ENCODE measurements around the gene POP4.
"Not testable (repeated sequence)": the region's sequence is repeated elsewhere in the genome, so short reads cannot be mapped to it uniquely, and the experiment has no call there.

POP4 gene, protein sequence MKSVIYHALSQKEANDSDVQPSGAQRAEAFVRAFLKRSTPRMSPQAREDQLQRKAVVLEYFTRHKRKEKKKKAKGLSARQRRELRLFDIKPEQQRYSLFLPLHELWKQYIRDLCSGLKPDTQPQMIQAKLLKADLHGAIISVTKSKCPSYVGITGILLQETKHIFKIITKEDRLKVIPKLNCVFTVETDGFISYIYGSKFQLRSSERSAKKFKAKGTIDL
- total RNA-seq: 40.5 to 76.5 (median 60.0) reads per million in 4 experiments

DNA sequence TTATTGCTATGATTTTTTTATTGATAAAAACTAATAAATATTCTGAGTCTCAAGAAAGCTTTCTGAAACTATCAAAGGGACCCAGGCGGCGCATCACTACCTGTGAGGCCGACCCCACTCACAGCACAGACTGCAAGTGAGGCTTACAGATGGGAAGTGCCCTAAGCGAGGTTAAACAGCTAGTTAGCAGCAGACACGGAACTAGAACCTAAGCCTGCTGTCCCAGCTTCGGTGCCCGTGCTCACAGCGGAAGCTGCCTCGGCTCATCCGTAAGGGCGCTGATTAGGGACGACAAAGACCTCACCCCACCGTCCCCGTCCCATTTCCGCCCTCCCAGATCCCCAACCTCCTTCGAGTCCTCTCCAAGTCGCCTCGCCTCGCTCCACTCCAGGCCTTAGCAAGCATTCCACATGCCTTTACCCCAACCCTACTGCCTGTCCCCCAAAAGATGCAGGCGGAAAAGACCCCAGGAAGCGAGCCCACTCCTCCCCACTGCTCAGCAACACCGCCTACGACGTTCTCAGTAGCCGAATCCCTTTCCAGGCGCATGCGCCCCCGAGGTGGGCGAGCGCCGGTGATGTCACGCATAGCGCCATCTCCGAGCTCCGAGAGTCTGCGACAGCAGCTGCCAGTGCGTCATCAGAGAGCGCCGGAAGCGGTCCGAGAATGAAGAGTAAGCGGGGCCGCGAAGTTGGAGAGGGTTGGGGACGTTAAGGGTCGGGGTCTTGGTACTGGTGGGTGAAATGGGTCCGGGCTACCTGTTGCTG, at the start of gene POP4:
Gene POP4, plus strand, starts transcription at position 631 of the 767 bp plus-strand sequence. Its CDS starts 36 bp downstream, at position 667.
- peak; percentile 96 for DNase-seq

DNA sequence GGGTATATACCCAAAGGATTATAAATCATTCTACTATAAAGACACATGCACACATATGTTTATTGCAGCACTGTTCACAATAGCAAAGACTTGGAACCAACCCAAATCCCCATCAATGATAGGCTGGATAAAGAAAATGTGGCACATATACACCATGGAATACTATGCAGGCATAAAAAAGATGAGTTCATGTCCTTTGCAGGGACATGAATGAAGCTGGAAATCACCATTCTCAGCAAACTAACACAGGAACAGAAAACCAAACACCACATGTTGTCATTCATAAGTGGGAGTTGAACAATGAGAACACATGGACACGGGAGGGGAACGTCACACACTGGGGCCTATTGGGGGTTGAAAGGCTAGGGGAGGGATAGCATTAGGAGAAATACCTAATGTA, 47.0 kb upstream of the POP4 start:
- DNase-seq: not testable (repeated sequence)

DNA sequence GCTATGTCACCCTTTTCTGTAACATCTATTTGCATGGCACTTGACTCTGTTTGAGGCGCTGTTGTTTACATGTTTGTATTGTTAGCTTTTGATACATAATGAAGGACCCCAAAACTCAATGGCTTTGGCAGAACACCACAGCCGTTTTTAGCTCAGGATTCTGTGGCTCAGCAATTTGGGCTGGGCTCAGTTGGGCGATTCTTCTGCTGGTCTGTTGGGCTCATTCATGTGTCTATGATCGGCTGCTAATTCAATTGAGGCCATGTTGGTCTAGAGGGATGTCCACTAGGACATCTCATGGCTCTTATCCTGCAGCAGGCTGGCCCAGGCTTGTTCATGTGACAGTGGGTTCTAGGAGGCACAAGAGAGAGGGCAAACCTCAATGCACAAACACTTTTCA, 46.3 kb upstream of the POP4 start:
- no peak for DNase-seq

DNA sequence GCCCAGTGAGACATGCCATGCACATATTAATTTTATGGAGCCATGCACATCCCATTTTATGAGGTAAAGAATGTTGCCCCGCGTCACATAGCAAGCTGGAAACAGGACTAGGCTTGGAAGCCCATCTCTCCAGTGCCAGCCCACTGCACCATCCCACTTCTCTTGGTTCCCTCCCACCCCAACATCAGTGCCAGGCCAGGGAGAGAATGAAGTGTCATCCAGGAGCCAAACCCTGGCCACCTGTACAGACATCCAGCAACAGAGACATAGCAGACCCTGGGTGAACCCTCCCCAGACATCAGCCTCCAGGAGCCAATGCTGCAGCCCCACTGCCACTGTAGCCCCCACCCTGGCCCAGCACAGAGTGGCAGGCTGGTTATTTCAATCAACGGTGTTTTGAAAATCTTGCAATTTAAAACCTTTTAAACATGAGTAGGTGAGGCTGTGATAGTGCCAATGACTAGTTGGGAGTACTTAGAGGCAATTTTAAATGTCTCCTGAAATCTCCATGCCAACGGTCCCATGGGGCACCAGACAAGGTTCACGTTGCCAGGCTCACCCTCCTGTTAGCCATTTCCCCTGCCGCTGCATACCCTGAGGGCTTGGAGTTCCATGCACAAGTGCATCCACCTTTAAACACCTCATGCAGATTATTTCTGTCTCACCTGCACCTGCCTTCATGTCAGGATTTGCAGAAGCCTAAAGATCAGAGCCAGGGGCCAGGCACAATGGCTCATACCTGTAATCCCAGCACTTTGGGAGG, 45.6 kb upstream of the POP4 start:
- no peak for DNase-seq

DNA sequence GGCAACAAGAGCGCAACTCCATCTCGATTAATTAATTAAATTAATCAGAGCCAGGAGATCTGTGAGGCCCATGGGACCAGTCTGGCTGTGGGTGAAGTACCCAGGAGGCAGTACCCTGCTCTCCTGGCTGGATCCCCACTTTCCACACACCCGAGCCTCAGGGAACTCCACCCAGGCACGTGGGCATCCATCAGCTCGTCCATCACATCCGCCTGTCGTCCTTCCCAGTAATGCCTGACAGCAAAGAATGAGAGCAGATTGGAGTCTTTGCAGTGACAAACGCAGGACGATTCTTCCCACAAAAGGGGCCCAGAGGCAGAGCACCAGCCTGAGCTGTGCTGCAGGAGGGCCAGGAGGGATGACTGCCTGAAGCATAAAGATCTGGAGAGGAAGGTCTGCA, 44.5 kb upstream of the POP4 start:
- no peak for DNase-seq

DNA sequence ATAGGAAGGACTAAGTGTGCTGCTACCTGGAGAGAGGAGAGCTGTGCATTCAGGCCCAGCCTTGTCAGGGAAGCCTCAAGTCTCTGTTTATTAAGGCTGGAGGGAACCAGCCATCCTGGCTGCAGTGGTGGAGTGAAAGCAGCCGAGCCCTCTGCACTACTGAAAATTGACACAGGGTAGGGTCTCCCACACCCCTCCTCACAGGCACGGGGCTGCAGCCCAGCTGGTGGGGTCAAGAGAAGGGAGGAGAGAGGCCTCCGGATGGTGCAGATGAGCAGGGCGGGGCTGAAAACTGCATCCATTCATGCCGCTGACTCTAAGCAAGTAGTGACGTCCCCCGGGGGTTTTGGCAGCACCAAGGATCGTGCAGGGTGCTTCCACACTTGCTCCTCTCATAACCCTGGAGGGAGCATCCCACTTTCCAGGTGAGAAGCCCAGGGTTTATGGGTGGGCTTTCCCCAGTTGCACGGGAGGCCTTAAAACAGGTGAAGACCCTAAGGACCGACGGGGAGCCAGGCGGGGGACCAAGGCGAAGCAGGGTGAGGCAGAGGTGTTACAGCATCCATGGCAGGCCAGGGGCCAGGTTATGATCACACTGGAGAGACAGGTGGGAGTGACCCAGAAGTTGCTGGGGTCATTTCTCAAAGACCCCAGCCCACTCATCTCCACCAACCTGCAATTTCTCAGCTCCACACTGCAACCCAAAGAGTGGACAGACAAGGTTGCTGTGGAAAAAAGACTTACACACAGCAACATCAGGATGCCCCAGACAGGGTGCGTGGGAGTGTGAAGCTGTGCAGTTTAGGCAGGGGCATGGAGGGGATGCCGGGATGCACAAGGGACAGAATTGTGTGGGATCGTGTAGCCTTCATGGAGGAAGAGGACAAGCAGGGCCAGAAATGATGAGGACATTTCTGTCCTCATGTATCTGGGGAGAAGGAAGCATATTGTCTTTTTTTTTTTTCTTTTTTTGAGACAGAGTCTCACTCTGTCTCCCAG, 43.5 kb upstream of the POP4 start:
- no peak for DNase-seq

DNA sequence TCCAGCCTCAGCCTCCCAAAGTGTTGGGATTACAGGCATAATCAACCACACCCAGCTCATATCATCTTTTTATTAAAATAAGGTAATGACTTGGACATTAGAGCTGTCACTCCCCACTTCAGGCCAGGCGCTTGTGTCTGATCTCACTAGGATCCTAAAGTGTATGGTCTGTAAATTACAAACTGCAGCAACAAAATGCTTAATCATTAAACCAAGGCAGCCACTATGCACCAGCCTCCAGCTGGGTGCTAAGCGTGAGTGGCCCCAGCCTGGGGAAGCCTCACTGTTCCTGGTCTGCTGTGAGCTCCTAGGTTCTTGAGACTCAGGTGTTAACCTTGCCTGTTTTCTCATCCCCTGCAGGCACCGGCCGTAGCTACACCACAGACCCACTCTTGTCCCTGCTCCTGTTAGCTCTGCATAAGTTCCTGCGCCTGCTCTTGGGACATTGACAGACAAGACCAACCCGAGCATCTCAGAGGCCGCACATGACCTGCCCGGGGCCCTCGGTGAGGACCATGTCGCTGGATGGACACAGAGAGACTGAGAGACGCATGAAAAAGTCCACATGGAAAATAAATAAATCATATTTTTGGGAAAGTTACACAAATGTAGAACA, 42.5 kb upstream of the POP4 start:
- DNase-seq: no peak

DNA sequence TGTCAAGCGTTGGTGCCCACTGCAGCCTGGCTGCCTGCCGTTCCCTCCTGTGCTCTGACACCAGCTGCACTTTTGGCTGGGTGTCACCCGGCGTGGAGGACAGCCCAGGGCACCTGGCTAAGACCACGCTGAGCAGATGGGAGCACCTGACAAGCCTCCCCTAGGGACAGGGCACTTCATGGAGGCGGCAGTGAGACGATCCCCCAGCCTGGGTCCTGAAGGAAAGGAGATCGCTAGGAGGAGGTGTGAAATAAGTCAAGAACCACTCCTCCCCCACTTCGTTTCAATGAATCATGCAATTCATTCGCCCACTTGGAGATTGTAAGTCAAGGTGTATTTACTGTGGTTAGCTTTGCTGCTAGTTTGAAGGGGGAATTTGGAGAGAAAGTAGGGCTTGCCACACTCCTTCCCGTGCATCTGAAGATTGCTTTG, 41.5 kb upstream of the POP4 start:
- no peak for DNase-seq

DNA sequence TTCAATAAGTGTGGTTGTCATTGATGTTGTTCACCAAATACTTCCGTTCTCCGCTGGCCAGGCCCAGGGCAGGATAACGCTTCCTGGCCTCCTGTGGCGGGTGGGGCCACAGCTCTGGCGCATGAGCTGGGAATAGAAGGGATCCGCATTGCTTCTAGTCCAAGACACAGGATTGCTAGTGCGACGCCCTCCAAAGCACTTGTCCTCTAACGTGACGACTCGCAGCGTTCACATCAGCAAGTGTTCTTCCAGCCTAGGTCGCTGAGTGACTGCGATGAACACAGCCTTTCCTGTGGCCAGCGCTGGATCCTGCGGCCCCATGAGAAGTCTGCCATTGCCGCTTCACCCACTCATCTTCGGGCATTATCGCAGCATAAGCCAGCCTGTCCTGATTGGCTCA, 40.9 kb upstream of the POP4 start:
- no peak for DNase-seq

DNA sequence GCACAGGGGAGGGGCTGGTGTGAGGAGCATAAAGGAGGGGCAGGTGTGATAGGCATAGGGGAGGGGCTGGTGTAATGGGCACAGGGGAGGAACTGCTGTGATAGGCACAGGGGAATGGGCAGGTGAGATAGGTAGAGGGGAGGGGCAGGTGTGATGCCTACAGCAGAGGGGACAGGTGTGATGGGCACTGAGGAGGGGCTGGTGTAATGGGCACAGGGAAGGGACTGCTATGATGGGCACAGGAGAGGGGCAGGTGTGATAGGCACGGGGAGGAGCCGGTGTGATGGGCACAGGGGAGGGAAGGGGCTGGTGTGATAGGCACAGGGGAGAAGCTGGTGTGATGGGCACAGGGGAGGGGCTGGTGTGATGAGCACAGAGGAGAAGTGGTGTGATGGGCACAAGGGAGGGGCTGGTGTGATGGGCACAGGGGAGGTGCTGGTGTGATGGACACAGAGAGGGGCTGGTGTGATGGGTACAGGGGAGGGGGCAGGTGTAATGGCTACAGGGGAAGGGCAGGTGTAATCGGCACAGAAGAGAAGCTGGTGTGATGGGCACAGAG, 39.5 kb upstream of the POP4 start:
- no peak for DNase-seq

DNA sequence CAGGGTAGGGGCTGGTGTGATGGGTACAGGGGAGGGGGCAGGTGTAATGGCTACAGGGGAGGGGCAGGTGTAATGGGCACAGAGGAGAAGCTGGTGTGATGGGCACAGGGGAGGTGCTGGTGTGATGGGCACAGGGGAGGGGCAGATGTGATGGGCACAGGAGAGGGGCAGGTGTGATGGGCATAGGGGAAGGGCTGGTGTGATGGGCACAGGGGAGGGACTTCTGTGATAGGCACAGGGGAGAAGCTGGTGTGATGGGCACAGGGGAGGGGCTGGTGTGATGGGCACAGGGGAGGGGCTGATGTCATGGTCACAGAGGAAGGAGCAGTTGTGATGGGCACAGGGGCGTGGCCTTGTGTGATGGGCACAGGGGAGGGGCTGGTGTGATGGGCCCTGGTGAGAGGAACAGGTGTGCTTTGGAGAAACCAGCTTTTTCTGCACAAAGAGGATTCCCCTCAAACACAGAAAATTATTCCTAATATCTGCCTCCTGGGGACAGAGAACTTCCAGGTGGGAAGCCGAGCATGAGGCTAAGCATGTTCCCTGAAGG, 38.6 kb upstream of the POP4 start:
- no peak for DNase-seq

DNA sequence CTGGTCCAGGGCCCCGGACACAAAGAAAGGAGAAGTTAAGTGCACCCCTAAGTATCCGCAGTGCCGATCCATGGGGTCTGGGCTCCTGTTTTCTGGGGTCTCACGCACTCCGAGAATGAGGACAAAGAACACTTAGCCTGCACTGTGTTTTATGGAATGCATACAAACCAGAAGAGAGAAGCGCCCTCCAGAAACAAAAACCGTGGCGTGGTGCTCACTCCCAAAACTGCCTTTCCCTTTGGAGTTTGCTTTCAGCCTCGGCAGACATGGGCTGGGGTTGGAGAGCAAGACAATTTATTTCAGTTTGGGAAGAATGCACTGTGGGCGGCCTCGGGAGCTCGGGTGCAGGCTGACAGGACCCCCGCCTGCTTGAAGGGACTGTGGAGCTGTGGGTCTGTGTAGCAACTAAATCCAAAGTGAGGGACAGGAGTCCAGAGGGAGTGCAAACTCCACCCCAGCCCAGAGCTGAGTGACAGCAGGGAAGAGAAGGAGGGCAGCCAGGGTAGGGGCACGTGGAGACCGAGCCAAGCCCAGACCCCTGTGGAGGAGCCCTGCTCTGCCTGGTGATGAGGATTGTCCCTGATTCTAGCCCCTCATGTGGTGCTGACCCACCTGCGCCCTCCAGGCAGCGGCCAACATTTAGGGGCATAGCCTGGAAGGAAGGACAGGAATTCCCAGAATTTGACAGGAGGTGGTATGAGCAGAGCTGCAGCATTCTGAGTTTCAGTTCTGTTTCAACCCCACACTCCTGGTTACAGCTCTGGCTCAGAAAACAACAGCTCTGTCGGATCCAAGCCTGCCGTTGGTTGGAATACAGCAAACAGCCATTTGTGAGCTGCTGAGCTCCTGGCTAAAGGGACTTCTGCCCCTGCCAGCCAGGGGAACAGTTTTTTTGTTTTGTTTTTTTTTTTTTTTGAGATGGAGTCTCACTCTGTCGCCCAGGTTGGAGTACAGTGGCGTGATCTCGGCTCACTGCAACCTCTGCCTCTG, 37.8 kb upstream of the POP4 start:
- DNase-seq: no peak

DNA sequence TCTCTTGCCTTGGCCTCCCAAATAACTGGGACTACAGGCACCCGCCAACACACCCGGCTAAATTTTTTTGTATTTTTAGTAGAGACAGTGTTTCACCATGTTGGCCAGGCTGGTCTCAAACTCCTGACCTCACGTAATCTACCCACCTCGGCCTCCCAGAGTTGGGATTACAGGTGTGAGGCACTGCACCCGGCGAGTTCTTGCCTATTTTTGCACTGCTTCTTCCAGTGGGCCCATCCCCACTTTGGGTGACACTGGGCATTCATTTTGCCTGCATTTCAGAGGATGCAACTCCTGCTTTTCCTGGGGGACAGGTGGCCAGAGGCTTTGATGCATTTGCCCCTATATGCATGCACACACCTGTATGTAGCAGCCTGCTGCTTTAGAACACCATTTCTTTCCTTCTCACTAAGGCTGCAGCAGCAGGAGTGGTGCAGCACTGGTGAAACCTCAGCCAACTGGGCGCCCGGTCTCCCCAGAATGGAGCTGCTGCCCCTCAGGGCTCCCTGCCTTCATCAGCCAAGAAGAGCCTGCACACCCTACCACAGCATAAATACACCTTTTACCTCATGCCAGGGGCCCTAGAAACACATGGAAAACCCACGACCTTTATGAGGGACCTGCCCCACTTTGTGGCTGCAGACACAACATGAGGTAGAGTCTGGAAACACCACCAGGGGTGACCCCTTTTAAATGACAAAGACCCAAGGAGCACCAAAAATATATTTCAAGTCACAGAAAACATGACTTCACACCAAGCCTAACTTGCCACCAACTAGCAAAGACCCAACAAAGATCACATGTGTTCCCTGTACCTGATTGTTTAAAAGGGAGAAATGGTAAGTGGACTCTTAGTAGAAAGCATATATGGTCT, 36.8 kb upstream of the POP4 start:
- no peak for DNase-seq

DNA sequence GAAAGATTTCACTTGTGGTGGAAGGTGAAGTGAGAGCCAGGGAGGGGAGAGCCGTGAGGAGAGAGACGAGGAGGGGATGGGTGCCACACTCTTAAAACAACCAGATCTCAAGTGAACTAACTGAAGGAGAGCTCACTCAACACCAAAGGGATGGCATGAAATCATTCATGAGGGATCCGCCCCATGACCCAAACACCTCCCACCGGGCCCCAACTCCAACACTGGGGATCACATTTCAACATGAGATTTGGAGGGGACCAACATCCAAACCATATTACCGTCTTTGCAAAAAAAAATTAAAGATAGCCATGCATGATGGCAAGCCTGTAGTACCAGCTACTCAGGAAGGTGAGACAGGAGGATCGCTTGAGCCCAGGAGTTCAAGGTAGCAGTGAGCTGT, 34.9 kb upstream of the POP4 start:
- DNase-seq: no peak

DNA sequence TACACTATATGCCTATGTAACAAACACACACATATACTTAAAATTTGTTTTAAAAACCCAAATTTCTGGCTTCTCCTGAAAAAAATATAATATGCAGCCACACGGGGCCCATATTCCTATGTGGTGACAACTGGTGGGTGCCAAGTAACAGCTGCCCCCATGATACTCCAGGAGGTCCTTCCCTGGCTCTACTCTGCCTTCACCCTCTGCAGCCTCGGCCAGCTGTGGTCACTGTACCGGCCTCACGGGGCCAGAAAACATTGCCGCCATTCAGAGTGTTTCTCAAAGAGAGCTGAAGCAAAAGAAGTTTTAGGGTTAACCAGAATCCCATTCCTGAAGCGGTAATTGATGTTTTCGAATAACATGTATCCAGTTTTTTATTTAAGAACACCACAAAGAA, 32.6 kb upstream of the POP4 start:
- no peak for DNase-seq

DNA sequence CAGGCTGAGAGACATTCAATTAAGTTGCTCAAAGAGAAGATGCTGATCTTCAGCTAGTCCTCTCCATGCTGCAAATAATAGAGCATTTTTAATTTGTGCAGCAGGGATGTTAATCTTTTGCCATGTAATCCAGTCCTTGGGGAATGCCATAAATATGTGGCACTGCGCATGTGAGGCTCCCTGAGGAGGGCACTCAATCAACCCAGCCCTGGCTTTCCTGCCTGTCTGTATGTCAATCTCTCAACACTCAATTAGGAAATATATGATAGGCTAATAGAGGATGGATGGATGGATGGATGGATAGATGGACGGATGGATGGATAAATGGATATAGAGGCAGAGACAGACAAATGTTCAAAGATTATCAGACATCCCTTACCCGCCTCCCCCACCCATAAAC, 31.6 kb upstream of the POP4 start:
- no peak for DNase-seq

DNA sequence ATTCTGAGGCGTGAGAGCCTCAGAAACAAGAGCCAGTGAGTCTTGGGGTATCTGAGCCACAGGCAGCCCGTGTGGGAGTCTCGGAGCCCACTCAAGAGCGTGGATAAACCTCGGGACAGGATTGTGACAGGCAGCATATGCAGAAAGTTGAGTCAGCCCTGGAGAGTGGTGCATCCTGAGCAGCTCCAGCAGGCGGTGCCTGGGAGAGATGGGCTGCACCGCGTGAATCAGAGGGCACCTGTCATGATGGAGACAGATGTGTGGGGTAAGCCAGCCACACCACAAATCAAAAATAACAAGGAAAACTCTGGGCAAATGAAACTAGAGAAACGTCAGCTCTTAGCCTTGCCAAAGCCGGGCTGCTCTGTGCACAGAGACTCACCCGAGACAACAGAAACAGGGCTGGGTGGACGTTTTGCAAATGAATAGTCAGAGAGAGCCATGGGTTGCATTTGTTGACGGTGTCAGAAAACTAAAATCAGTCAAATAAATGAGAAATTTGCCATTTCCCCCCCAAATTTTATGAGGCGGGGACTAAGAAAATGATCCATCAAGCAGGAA, 30.0 kb upstream of the POP4 start:
- DNase-seq: no peak

DNA sequence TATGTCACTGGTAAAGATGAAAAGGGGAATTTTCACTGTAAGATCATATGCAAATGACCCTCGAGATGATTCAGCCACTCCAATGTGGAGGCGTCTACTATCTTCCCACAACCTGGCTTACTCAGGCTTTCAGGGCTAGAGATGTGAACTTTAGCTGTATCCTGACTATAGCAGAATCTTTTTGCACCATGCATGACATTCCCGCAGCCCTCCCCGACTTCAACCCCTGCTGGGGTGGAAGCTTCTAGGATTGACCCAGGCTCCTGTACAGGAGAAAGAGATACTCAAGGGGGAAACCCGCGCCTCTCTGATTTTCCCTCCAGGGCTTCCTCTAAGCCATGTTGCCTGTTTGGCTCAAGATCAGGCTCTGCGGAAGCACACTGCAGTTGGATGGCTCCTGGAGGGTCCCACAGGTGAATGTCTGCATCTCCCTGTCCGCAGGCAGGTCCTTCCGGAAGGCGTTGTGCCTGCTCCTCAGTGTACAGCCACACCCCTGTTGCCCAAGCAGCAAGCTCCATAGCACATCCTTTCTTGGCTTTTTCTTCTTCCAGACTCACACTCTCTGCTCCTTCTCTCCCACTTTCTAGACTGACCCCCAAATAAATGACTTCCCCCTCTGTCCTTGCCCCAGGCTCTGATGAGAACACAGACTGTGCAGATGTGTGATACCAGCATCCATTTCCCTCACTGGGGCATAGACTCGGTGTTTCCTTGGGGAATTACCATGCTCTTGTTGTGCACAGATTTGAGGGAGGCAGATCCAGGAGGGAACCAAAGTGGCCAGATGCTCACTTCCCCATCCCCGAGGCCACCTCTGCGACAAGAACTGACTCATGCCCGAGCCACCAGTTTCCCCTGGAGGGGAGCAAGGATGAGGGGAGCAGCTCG, 29.1 kb upstream of the POP4 start:
- DNase-seq: no peak

All from effector CD8-positive, alpha-beta T cell (primary cell).